ENCODE results near the gene UGT2B7. TPM values are rescaled to one million over a fixed set of nuclear protein-coding genes. Genes with fewer than 3 reads are reported as not detected.

Gene UGT2B7
- total and polyA plus RNA-seq, 12 donors, result not detected

- no peak for DNase-seq
- H3K9me3 ChIP-seq, result peaks cover 0 to 22% (median 6%) of the 10 kb centered on the region in 11 donors
- no peak overlapping the region for H3K27ac ChIP-seq
- ATAC-seq, result no peak
- no peaks in the 10 kb centered on the region for H3K36me3 ChIP-seq
- intact Hi-C loops (cut with DNase I), result no loop called here
- 58 to 67% methylated on average over 1 of the region's 1 CpG for WGBS, 2 donors
- H3K4me3 ChIP-seq, result no peak overlapping the region
- TF ChIP-seq CTCF (IDR thresholded peaks at IDR 0.05), result no peak
- H3K27me3 ChIP-seq, result no peaks in the 10 kb centered on the region
- H3K4me1 ChIP-seq, result no peaks in the 10 kb centered on the region
Measured at GRCh38 chr4:69092190-69092589, 4.1 kb upstream of the UGT2B7 start.

- no peak overlapping the region for H3K4me3 ChIP-seq
- ATAC-seq, result no peak
- intact Hi-C loops (cut with DNase I), result no loop called here
- no peaks in the 10 kb centered on the region for H3K4me1 ChIP-seq
- H3K27ac ChIP-seq, result no peak overlapping the region
- no peak for TF ChIP-seq CTCF (IDR thresholded peaks at IDR 0.05)
- no peaks in the 10 kb centered on the region for H3K36me3 ChIP-seq
- H3K9me3 ChIP-seq, result peaks cover 0 to 14% (median 5%) of the 10 kb centered on the region in 11 donors
- 58 to 61% methylated on average over 6 of the region's 6 CpGs for WGBS, 2 donors
- no peaks in the 10 kb centered on the region for H3K27me3 ChIP-seq
- no peak for DNase-seq
Measured at GRCh38 chr4:69092980-69093568, 3.2 kb upstream of the UGT2B7 start.

- intact Hi-C loops (cut with DNase I), result no loop called here
- ATAC-seq, result no peak
- no peaks in the 10 kb centered on the region for H3K36me3 ChIP-seq
- H3K4me3 ChIP-seq, result no peak overlapping the region
- no peaks in the 10 kb centered on the region for H3K27me3 ChIP-seq
- no peak for DNase-seq
- no peak for TF ChIP-seq CTCF (IDR thresholded peaks at IDR 0.05)
- H3K4me1 ChIP-seq, result no peaks in the 10 kb centered on the region
- no peak overlapping the region for H3K27ac ChIP-seq
- 58 to 70% methylated on average over 3 of the region's 3 CpGs for WGBS, 2 donors
- H3K9me3 ChIP-seq, result peaks cover 0 to 8% (median 0%) of the 10 kb centered on the region in 11 donors
Measured at GRCh38 chr4:69093681-69094080, 2.6 kb upstream of the UGT2B7 start.

GRCh38 chr4:69095301-69095731 is 958 bp upstream of the UGT2B7 start:
- no peak overlapping the region for H3K27ac ChIP-seq
- no peaks in the 10 kb centered on the region for H3K9me3 ChIP-seq
- no peaks in the 10 kb centered on the region for H3K4me1 ChIP-seq
- no peaks in the 10 kb centered on the region for H3K27me3 ChIP-seq
- ATAC-seq (no peak), DNase-seq (no peak)
- no peaks in the 10 kb centered on the region for H3K36me3 ChIP-seq
- intact Hi-C loops (cut with DNase I), result no loop called here
- no peak for TF ChIP-seq CTCF (IDR thresholded peaks at IDR 0.05)
- H3K4me3 ChIP-seq, result no peak overlapping the region
- 17 to 31% methylated on average over 2 of the region's 2 CpGs for WGBS, 2 donors
